ENCODE results near the gene LDLRAP1.

Gene LDLRAP1

GRCh38 chr1:25546193-25546592 lies 2.8 kb downstream of the LDLRAP1 start:
- no peak overlapping the region for H3K4me3 ChIP-seq (replicated peaks; ENCODE audit: insufficient read depth, low read length)
- TF ChIP-seq GABPA (IDR thresholded peaks at IDR 0.05; ENCODE audit: low read depth) = no peak
- no peak for TF ChIP-seq REST (IDR thresholded peaks at IDR 0.05; ENCODE audit: insufficient replicate concordance, low read depth)
- TF ChIP-seq POLR2AphosphoS5 (IDR thresholded peaks at IDR 0.05; ENCODE audit: low read depth) = no peak
- TF ChIP-seq CTCF (IDR thresholded peaks at IDR 0.05; ENCODE audit: insufficient read depth, low read length) = no peak
- no peak for TF ChIP-seq SPI1 (IDR thresholded peaks at IDR 0.05; ENCODE audit: borderline replicate concordance, low read depth)
- no peaks in the 10 kb centered on the region for H3K27me3 ChIP-seq (ENCODE audit: insufficient read depth, poor library complexity, severe bottlenecking)
- no peak for DNase-seq (ENCODE audit: low read depth in 1 of 2, low spot score in 1 of 2)
- no peak overlapping the region for H3K27ac ChIP-seq (replicated peaks)

GRCh38 chr1:25548601-25549000 lies 5.2 kb downstream of the LDLRAP1 start:
- DNase-seq (ENCODE audit: low read depth in 1 of 2, low spot score in 1 of 2) = no peak
- TF ChIP-seq POLR2AphosphoS5 (IDR thresholded peaks at IDR 0.05; ENCODE audit: low read depth) (no peak), SPI1 (IDR thresholded peaks at IDR 0.05; ENCODE audit: borderline replicate concordance, low read depth) (no peak), REST (IDR thresholded peaks at IDR 0.05; ENCODE audit: insufficient replicate concordance, low read depth) (no peak), CTCF (IDR thresholded peaks at IDR 0.05; ENCODE audit: insufficient read depth, low read length) (no peak), GABPA (IDR thresholded peaks at IDR 0.05; ENCODE audit: low read depth) (no peak)
- no peaks in the 10 kb centered on the region for H3K27me3 ChIP-seq (ENCODE audit: insufficient read depth, poor library complexity, severe bottlenecking)
- no peak overlapping the region for H3K4me3 ChIP-seq (replicated peaks; ENCODE audit: insufficient read depth, low read length)
- H3K27ac ChIP-seq (replicated peaks) = peak overlapping the region; percentile 83

GRCh38 chr1:25549273-25550154 lies 6.1 kb downstream of the LDLRAP1 start:
- no peaks in the 10 kb centered on the region for H3K27me3 ChIP-seq (ENCODE audit: insufficient read depth, poor library complexity, severe bottlenecking)
- TF ChIP-seq GABPA (IDR thresholded peaks at IDR 0.05; ENCODE audit: low read depth) = no peak
- TF ChIP-seq SPI1 (IDR thresholded peaks at IDR 0.05; ENCODE audit: borderline replicate concordance, low read depth) = no peak; the same call in 1 of the 2 replicates
- TF ChIP-seq CTCF (IDR thresholded peaks at IDR 0.05; ENCODE audit: insufficient read depth, low read length) = no peak
- no peak for TF ChIP-seq POLR2AphosphoS5 (IDR thresholded peaks at IDR 0.05; ENCODE audit: low read depth)
- no peak for TF ChIP-seq REST (IDR thresholded peaks at IDR 0.05; ENCODE audit: insufficient replicate concordance, low read depth)
- no peak overlapping the region for H3K4me3 ChIP-seq (replicated peaks; ENCODE audit: insufficient read depth, low read length)
- DNase-seq (ENCODE audit: low read depth in 1 of 2, low spot score in 1 of 2) = peak; percentile 94 to 96
- H3K27ac ChIP-seq (replicated peaks) = peak overlapping the region; percentile 83

All from HL-60 (cell line).